HepG2 (cell line): ENCODE measurements around the gene PSKH1. TPM values are rescaled to one million over a fixed set of nuclear protein-coding genes. Genes with fewer than 3 reads are reported as not detected.

Source experiments
- ADNP ChIP-seq: sonication (generic); formaldehyde crosslinking; IDR thresholded peaks from 2 replicates; pipeline ENCODE4 v1.4.0; 2020; ENCODE audit warnings: missing genetic modification reagents
- ATF2 ChIP-seq: sonication (generic); formaldehyde crosslinking; IDR thresholded peaks from 2 replicates; pipeline ENCODE4 v1.4.0; 2020; ENCODE audit warnings: missing genetic modification reagents
- CREB1 ChIP-seq, 2 experiments: fragments of 450-650 bp in 1 of 2; IDR thresholded peaks; 2 replicates each; pipeline ENCODE4 v1.6.1; 2016 to 2017; ENCODE audit warnings: control low read depth in 1 of 2, mild to moderate bottlenecking in 1 of 2, missing compliant biosample characterization in 1 of 2, missing genetic modification characterization in 1 of 2
- ELF4 ChIP-seq: sonication (generic); formaldehyde crosslinking; IDR thresholded peaks from 2 replicates; pipeline ENCODE4 v1.5.0; 2020; ENCODE audit warnings: missing genetic modification reagents, mild to moderate bottlenecking, moderate library complexity, borderline replicate concordance
- FOXP1 ChIP-seq, 2 experiments: fragments of 450-650 bp in 1 of 2; IDR thresholded peaks; 2 replicates each; pipeline ENCODE4 v1.6.1; 2017 to 2018; ENCODE audit warnings: antibody characterized with exemption in 1 of 2
- HDAC1 ChIP-seq: sonication (generic); formaldehyde crosslinking; IDR thresholded peaks from 2 replicates; pipeline ENCODE4 v1.5.1; 2020; ENCODE audit warnings: mild to moderate bottlenecking, missing genetic modification reagents
- PITX1 ChIP-seq: sonication (generic); formaldehyde crosslinking; IDR thresholded peaks from 2 replicates; pipeline ENCODE4 v1.5.1; 2020; ENCODE audit warnings: mild to moderate bottlenecking, missing genetic modification reagents
- RXRA ChIP-seq: sonication (generic); formaldehyde crosslinking; IDR thresholded peaks from 2 replicates; pipeline ENCODE4 v1.5.1; 2020; ENCODE audit warnings: missing genetic modification reagents
- SOX6 ChIP-seq, 2 experiments: fragments of 450-650 bp in 1 of 2; sonication (generic) in 1 of 2; formaldehyde crosslinking in 1 of 2; IDR thresholded peaks; 2 replicates each; pipeline versions ENCODE4 v1.4.0 to v1.6.1; 2017 to 2020; ENCODE audit warnings: antibody characterized with exemption in 1 of 2, mild to moderate bottlenecking in 1 of 2, missing genetic modification reagents in 1 of 2
- TBX3 ChIP-seq: fragments of 450-650 bp; IDR thresholded peaks from 2 replicates; pipeline ENCODE4 v1.6.1; 2017; ENCODE audit warnings: antibody characterized with exemption, mild to moderate bottlenecking, inconsistent platforms, borderline replicate concordance
- ZBTB43 ChIP-seq: sonication (generic); formaldehyde crosslinking; conservative IDR thresholded peaks from 2 replicates; pipeline ENCODE4 v1.4.0; 2020; ENCODE audit warnings: missing genetic modification reagents
- ZFY ChIP-seq: sonication (generic); formaldehyde crosslinking; IDR thresholded peaks from 2 replicates; pipeline ENCODE4 v1.4.0; 2020; ENCODE audit warnings: missing genetic modification reagents
- ZMYM2 ChIP-seq: sonication (generic); formaldehyde crosslinking; IDR thresholded peaks from 2 replicates; pipeline ENCODE4 v1.8.0; 2022; ENCODE audit warnings: mild to moderate bottlenecking, missing genetic modification reagents
- ZMYM3 ChIP-seq: sonication (generic); formaldehyde crosslinking; IDR thresholded peaks from 2 replicates; pipeline ENCODE4 v1.5.1; 2020; ENCODE audit warnings: mild to moderate bottlenecking, missing genetic modification reagents
- ZNF121 ChIP-seq: sonication (generic); formaldehyde crosslinking; IDR thresholded peaks from 2 replicates; pipeline ENCODE4 v1.5.0; 2020; ENCODE audit warnings: mild to moderate bottlenecking, missing genetic modification reagents
- ZNF263 ChIP-seq: sonication (generic); formaldehyde crosslinking; IDR thresholded peaks from 2 replicates; pipeline ENCODE4 v1.4.0; 2020; ENCODE audit warnings: missing genetic modification reagents
- ZNF333 ChIP-seq: sonication (generic); formaldehyde crosslinking; IDR thresholded peaks from 2 replicates; pipeline ENCODE4 v1.4.0; 2020; ENCODE audit warnings: mild to moderate bottlenecking, missing genetic modification reagents, borderline replicate concordance
- ZNF503 ChIP-seq: sonication (generic); formaldehyde crosslinking; IDR thresholded peaks from 2 replicates; pipeline ENCODE4 v1.4.0; 2020; ENCODE audit warnings: missing genetic modification reagents
- ZNF609 ChIP-seq: sonication (generic); formaldehyde crosslinking; IDR thresholded peaks from 2 replicates; pipeline ENCODE4 v1.4.0; 2020; ENCODE audit warnings: mild to moderate bottlenecking, missing genetic modification reagents, borderline replicate concordance
- polyA plus RNA-seq, 8 experiments: library from polyadenylated mRNA; depleted of rRNA in 3 of 8; stranded (reverse) in 7 of 8; unstranded in 1 of 8; fragments of >200 nt; fragmentation: Illumina TruSeq in 4 of 8; extraction: Trizol in 4 of 8; gene quantifications; 2 replicates each; pipeline versions ENCODE4 v1.2.1 to v1.2.3, GENCODE V29; 2011 to 2016; ENCODE audit warnings: low read depth in 4 of 8, missing spikeins in 1 of 8, mixed read lengths in 1 of 8; ENCODE audit not compliant: insufficient read depth in 1 of 8
- total RNA-seq, 5 experiments: library from RNA; depleted of rRNA; stranded (reverse); fragments of >200 nt; fragmentation: Illumina TruSeq; extraction: Trizol; gene quantifications; 2 replicates each; pipeline ENCODE4 v1.2.3, GENCODE V29; 2016; ENCODE audit warnings: low read depth in 1 of 5

The PSKH1 gene
- total and polyA plus RNA-seq, 2 of the 13 experiments (the other 11 are each of a cell fraction or from before 2014, with no cell fraction given) = 8.4 to 19.1 TPM

- TF ChIP-seq ZNF609 (CRISPR knock-in tag) (peak; percentile 39; the same call in 1 of the 2 replicates), CREB1 (IDR thresholded peaks at IDR 0.05) (no peak), CREB1 (CRISPR knock-in tag; IDR thresholded peaks at IDR 0.05) (peak; percentile 42; the same call in 1 of the 2 replicates), ADNP (CRISPR knock-in tag) (peak; percentile 78), PITX1 (CRISPR knock-in tag) (peak; percentile 63; the same call in 1 of the 2 replicates), FOXP1 (IDR thresholded peaks at IDR 0.05) (no peak), FOXP1 (CRISPR knock-in tag; IDR thresholded peaks at IDR 0.05) (0 out of 2 replicates have a peak, but pooled peaks have one; percentile 28), ELF4 (CRISPR knock-in tag) (no peak), ZBTB43 (CRISPR knock-in tag) (peak; percentile 63; the same call in 1 of the 2 replicates), ZFY (0 out of 2 replicates have a peak, but pooled peaks have one; percentile 15), TBX3 (no peak), ZMYM3 (CRISPR knock-in tag) (peak; percentile 78), ZNF263 (0 out of 2 replicates have a peak, but pooled peaks have one; percentile 34), HDAC1 (CRISPR knock-in tag) (peak; percentile 58; the same call in 1 of the 2 replicates), ZMYM2 (CRISPR knock-in tag) (peak; percentile 56; the same call in 1 of the 2 replicates), ATF2 (no peak), RXRA (CRISPR knock-in tag) (peak; percentile 17; the same call in 1 of the 2 replicates), ZNF121 (CRISPR knock-in tag) (peak; percentile 99), ZNF503 (CRISPR knock-in tag) (peak; percentile 22; the same call in 1 of the 2 replicates), ZNF333 (CRISPR knock-in tag) (no peak), SOX6 (IDR thresholded peaks at IDR 0.05) (no peak), SOX6 (CRISPR knock-in tag; IDR thresholded peaks at IDR 0.05) (peak; percentile 35; the same call in 1 of the 2 replicates)
Measured at GRCh38 chr16:67901734-67902133, 8.7 kb downstream of the PSKH1 start (continued).
